Endodermal cell (in vitro differentiated cells): ENCODE measurements around the gene STAB1. TPM values are rescaled to one million over a fixed set of nuclear protein-coding genes. Genes with fewer than 3 reads are reported as not detected.

Source experiments
- DNase-seq: peaks from one replicate; pipeline ENCODE4 v3.0.0-alpha.2; 2017
- H3K27ac ChIP-seq: 2 replicates; pipeline ENCODE4 v1.5.1; 2013; ENCODE audit warnings: mild to moderate bottlenecking, low read depth, low read length, moderate library complexity
- H3K27me3 ChIP-seq: 2 replicates; pipeline ENCODE4 v1.6.1; 2013; ENCODE audit warnings: mild to moderate bottlenecking, low read length, moderate library complexity; ENCODE audit not compliant: insufficient read depth, control insufficient read depth, poor library complexity, severe bottlenecking
- H3K36me3 ChIP-seq: 2 replicates; pipeline ENCODE4 v1.7.0; 2013; ENCODE audit warnings: mild to moderate bottlenecking, low read length, moderate library complexity; ENCODE audit not compliant: control insufficient read depth, insufficient read depth
- H3K4me1 ChIP-seq: one replicate; pipeline ENCODE4 v1.7.0; 2013; ENCODE audit warnings: low read length; ENCODE audit not compliant: control insufficient read depth, insufficient read depth
- H3K4me3 ChIP-seq: 2 replicates; pipeline ENCODE4 v1.5.1; 2013; ENCODE audit warnings: mild to moderate bottlenecking, low read length, moderate library complexity
- H3K9ac ChIP-seq: 2 replicates; pipeline ENCODE4 v1.6.1; 2013; ENCODE audit warnings: mild to moderate bottlenecking, low read length, moderate library complexity; ENCODE audit not compliant: poor library complexity, severe bottlenecking; ENCODE audit errors: extremely low read depth
- H3K9me3 ChIP-seq: 2 replicates; pipeline ENCODE4 v1.6.1; 2013; ENCODE audit warnings: mild to moderate bottlenecking, low read length, moderate library complexity; ENCODE audit not compliant: control insufficient read depth
- H3K27ac Mint-ChIP-seq: 2 replicates; pipeline ENCODE4 v1.8.0; 2020; ENCODE audit warnings: mixed read lengths
- H3K27me3 Mint-ChIP-seq: 2 replicates; pipeline ENCODE4 v1.8.0; 2021; ENCODE audit warnings: mild to moderate bottlenecking, mixed read lengths; ENCODE audit not compliant: insufficient read depth
- H3K36me3 Mint-ChIP-seq: 2 replicates; pipeline ENCODE4 v1.8.0; 2020; ENCODE audit warnings: low read depth, mixed read lengths
- H3K4me1 Mint-ChIP-seq: 2 replicates; pipeline ENCODE4 v1.8.0; 2020; ENCODE audit warnings: mixed read lengths
- H3K4me3 Mint-ChIP-seq: 2 replicates; pipeline ENCODE4 v1.8.0; 2020; ENCODE audit warnings: mild to moderate bottlenecking, moderate library complexity, mixed read lengths
- H3K9me3 Mint-ChIP-seq: 2 replicates; pipeline ENCODE4 v1.8.0; 2020; ENCODE audit warnings: mild to moderate bottlenecking, mixed read lengths
- WGBS, 2 experiments: methylation state at CpG; one replicate each; pipeline versions ENCODE4 v1.1.5 to v1.1.7; 2013; ENCODE audit warnings: missing lambda C conversion rate in 2 of 2, mixed read lengths in 1 of 2; ENCODE audit not compliant: insufficient coverage in 1 of 2, insufficient read length in 1 of 2; 5-methylcytosine and 5-hydroxymethylcytosine counted together
- total RNA-seq, 2 donors: library from RNA; stranded (reverse); fragmentation: NEBNext Ultra II Directional in 1 of 2; extraction: Animal tissue kit (Norgen Biotek cat#: 25700) in 1 of 2; gene quantifications; 2 replicates in 1 of 2; 3 replicates in 1 of 2; pipeline ENCODE4 v1.2.1, GENCODE V29; 2021
- TF ChIP-seq, protein P1 (sequence below): fragments of 200-600 bp; sonication (generic); conservative IDR thresholded peaks from 2 replicates; pipeline ENCODE4 v1.5.0; 2021; ENCODE audit warnings: antibody characterized with exemption, mild to moderate bottlenecking

The STAB1 gene
- total RNA-seq, 2 donors from 2014 or later = 0.24 to 0.55 TPM

GRCh38 chr3:52514576-52514975, 19.4 kb downstream of the STAB1 start:
- H3K27ac ChIP-seq = no peak overlapping the region
- H3K9me3 Mint-ChIP-seq = no peaks in the 10 kb centered on the region
- no peak overlapping the region for H3K4me3 Mint-ChIP-seq
- DNase-seq = no peak
- WGBS, 2 experiments = 90 to 97% methylated on average over 9 to 11 of the region's 11 CpGs
- no peaks in the 10 kb centered on the region for H3K27me3 ChIP-seq
- no peaks in the 10 kb centered on the region for H3K36me3 Mint-ChIP-seq
- no peaks in the 10 kb centered on the region for H3K4me1 ChIP-seq
- H3K9ac ChIP-seq = no peak overlapping the region
- no peaks in the 10 kb centered on the region for H3K9me3 ChIP-seq
- no peaks in the 10 kb centered on the region for H3K36me3 ChIP-seq
- no peaks in the 10 kb centered on the region for H3K4me1 Mint-ChIP-seq
- H3K4me3 ChIP-seq = no peak overlapping the region
- TF ChIP-seq, protein P1, sequence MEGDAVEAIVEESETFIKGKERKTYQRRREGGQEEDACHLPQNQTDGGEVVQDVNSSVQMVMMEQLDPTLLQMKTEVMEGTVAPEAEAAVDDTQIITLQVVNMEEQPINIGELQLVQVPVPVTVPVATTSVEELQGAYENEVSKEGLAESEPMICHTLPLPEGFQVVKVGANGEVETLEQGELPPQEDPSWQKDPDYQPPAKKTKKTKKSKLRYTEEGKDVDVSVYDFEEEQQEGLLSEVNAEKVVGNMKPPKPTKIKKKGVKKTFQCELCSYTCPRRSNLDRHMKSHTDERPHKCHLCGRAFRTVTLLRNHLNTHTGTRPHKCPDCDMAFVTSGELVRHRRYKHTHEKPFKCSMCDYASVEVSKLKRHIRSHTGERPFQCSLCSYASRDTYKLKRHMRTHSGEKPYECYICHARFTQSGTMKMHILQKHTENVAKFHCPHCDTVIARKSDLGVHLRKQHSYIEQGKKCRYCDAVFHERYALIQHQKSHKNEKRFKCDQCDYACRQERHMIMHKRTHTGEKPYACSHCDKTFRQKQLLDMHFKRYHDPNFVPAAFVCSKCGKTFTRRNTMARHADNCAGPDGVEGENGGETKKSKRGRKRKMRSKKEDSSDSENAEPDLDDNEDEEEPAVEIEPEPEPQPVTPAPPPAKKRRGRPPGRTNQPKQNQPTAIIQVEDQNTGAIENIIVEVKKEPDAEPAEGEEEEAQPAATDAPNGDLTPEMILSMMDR = no peak
- H3K27ac Mint-ChIP-seq = no peak overlapping the region
- H3K27me3 Mint-ChIP-seq = peaks cover 8% of the 10 kb centered on the region

GRCh38 chr3:52515192-52515591, 20.1 kb downstream of the STAB1 start:
- Mint-ChIP-seq H3K36me3 (no peaks in the 10 kb centered on the region), H3K27ac (no peak overlapping the region), H3K27me3 (peaks cover 8% of the 10 kb centered on the region), H3K4me3 (no peak overlapping the region), H3K4me1 (no peaks in the 10 kb centered on the region), H3K9me3 (no peaks in the 10 kb centered on the region)
- Histone ChIP-seq H3K36me3 (no peaks in the 10 kb centered on the region), H3K9ac (no peak overlapping the region), H3K4me3 (no peak overlapping the region), H3K27me3 (no peaks in the 10 kb centered on the region), H3K27ac (no peak overlapping the region), H3K9me3 (no peaks in the 10 kb centered on the region), H3K4me1 (no peaks in the 10 kb centered on the region)
- no peak for DNase-seq
- WGBS, 2 experiments = 88% methylated on average over 6 of the region's 6 CpGs; no CpG with 5 or more reads in 1 of the 2 experiments
- TF ChIP-seq, protein P1 = no peak

DNA sequence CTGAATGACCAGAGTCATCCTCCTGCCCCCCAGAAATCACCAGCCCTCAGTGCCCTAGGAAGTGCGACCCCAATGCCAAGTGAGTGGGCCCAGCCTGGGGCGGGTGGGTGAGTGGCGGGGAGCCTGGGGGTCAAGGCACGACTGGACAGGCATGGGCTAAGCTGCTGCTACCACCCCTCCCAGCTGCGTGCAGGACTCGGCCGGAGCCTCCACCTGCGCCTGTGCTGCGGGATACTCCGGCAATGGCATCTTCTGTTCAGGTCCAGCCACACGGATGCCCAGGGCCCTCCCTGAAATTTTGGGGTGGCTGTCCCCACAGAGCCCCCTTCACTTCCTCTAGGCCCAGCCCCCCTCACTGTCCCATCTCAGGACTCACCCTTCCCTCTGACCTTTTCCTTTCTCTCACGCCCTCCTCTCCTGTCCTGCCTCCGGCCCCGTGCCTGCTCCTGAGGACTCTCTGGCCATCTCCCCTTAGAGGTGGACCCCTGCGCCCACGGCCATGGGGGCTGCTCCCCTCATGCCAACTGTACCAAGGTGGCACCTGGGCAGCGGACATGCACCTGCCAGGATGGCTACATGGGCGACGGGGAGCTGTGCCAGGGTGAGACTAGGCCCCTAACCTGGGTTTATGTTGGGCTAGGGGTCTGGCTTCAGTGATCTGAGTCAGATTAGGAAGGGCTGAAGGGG, 21.5 kb downstream of the STAB1 start:
- Histone ChIP-seq H3K27ac (no peak overlapping the region), H3K9me3 (no peaks in the 10 kb centered on the region), H3K27me3 (no peaks in the 10 kb centered on the region), H3K36me3 (no peaks in the 10 kb centered on the region), H3K4me1 (no peaks in the 10 kb centered on the region), H3K4me3 (no peak overlapping the region), H3K9ac (no peak overlapping the region)
- Mint-ChIP-seq H3K27ac (no peak overlapping the region), H3K9me3 (no peaks in the 10 kb centered on the region), H3K4me3 (no peak overlapping the region), H3K36me3 (no peaks in the 10 kb centered on the region), H3K27me3 (peaks cover 8% of the 10 kb centered on the region), H3K4me1 (no peaks in the 10 kb centered on the region)
- TF ChIP-seq, protein P1 = no peak
- 92% methylated on average over 12 to 19 of the region's 19 CpGs for WGBS, 2 experiments
- DNase-seq = no peak
